Activated CD8-positive, alpha-beta memory T cell treated with anti-CD3 and anti-CD28 coated beads, Interleukin-2, amount 50 U/mL, for 24 hours (primary cell): ENCODE results near the gene ARFIP1.
"Not testable (repeated sequence)": the region's sequence is repeated elsewhere in the genome, so short reads cannot be mapped to it uniquely, and the experiment has no call there.

Experiments used
- DNase-seq: peaks from one replicate; pipeline ENCODE4 v3.0.0-alpha.2; 2020; ENCODE audit errors: extremely low read depth

The ARFIP1 gene

DNA sequence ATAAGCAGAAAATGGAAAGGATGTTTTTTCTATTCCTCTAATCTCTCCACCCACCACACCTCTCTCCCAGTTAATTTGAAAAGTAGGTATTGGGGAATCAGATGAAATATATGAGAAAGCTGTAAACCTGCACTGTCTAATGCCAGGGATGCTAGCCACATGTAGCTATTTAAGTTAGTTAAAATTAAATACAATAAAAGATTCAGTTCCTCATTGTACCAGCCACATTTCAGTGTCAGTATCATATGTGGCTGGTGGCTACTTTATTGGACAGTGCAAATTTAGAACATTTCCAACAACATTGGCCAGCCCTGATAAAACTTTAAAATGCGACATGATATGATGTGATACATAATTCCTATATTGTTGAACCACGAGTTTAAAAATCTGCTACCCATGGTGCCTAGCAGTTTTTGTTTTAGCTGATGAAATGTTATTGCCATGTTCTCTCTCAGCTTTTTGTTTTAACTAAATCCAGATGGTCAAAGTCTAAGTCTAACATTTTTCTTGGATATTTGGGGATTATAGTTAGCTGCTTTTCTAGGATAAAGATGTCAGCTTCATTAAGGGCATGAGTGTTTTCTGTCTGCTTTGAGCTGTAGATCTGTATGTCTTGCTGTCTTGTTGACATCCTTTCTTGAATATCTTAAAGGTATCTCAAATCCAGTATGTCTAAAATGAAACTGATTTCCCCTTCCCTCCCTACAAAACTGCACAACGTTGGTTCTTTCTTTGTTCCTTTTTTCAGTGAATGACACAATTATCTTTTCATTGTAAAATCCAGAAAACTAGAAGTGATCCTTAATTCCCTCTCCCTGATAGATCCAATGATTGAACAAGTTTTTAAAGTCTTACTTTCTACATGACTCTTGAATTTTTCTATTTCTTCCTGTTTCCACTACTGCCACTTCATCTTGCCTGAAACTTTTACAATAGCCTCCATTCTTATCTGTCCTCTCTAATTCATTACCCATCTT lies 6.2 kb downstream of the ARFIP1 start:
- no peak for DNase-seq

DNA sequence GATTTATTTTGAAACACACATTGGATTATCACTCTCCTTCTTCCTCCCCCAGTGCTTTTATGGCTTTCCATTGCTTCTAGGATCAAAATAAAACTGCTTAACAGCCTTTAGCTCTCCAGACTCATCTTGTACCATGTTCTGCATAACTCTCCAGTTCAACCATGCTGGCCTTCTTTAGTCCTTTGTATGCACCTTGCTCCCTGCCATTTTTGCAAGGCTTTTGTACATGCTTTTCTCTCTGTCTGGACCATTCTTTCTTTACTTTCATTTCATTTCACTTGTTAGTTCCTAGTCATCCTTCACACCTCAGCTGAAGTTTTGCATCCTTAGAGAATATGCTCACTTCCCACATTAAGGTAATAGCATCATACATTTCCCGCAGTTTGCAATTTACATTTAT lies 6.9 kb downstream of the ARFIP1 start:
- no peak for DNase-seq

DNA sequence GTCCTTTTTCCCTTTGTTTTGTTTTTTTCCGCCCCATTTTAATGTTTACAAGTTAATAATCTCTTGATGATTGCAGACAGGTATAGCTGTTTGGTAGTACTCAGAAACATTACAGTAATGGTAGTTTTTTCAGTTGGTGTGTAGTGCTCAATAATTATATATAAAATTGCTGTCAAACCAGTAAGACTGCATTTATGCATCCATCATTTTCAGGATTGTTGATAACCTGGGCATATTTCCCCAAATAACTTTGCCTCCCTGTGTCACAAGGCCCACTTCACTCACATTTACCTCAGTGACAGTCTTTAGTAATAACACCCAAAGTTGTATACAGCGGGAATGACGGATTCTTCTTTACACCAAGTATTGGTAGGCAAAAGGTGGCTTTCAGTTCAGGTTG lies 16.1 kb downstream of the ARFIP1 start:
- DNase-seq: no peak

DNA sequence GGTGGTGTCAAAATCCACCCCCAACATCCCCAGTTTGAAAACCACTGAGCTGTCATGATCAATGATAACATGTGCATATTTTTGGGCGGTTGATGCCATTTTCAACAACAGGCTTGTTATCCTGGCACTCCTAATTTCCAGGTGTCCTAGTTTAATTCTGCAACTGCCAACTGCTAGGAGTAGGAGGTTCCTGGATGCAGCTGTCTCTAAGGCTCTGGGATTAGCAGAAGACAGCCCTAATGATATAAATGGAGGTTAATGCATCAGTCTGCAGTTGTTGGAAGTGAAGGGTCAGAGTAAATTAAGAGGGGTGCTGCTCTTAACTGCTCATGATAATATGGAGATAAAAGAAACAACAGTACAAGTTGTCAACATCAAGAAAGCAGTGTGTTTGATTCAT lies 23.8 kb downstream of the ARFIP1 start:
- DNase-seq: no peak

DNA sequence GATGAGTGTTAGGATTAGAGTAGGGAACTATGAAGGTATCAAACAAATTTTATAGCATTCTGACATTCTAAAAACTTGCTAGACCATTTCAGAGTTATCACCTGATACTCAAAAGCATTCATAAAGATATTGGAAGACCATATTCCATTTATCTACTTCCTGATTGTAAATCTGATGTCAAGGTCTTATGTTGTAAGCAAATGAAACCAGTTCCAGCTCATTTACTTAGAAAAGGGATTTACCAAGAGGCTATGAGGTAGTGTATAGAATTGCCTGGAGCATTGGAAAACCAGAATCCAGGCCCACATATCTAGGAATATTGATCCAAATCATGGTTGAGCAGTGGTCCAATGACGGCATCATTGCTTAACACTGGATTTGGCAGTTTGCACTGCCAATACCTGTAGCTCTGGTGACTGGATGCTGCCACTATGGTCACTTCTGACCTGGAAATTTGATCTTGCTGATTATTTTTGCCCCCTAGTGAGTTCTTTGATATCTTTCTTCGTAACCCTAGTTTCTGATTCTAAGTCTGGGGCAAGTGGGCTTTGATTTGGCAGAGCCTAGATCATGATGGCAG lies 25.4 kb downstream of the ARFIP1 start:
- DNase-seq: no peak

DNA sequence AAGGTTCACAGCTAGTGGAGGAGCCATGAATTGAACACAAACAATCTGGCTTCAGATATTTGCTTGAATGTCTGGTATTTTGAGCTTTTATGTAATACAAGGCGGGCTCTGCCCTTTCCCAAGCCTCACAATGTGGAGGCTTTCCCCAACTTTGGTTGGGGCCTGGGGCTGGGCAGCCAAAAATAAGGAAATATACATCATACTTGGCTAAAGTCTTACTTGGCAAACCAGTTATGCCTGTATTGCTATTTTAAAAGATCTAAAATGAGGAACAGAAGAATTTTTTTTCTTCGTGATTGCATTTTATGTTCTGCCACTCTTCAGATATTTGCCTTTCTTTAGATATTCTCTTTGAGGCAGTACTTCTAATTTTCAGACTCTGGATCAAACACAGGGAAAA lies 26.1 kb downstream of the ARFIP1 start:
- no peak for DNase-seq

DNA sequence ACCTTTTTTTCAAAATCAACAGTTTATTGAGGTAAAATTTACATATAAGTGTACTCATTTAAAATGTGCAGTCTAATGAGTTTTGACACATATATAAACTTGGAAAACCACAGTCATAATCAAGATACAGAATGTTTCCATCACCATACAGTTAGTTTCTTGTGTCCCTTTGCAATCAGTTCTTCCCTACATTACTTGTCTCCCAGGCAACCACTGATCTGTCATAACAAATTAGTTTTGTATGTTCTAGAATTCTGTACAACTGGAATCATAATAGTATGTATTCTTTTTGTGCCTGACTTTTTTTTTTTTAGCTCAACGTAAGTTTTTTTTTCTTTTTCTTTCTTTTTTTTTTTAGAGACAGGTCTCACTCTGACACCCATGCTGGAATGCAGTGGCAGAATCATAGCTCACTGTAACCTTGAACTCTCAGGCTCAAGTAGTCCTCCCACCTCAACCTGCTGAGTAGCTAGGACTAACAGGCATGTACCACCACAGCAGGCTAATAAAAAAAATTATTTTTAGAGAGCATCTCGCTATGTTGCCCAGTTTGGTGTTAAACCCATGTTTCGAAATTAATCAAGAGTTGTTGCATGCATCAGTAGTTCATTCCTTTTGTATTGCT lies 26.9 kb downstream of the ARFIP1 start:
- no peak for DNase-seq

DNA sequence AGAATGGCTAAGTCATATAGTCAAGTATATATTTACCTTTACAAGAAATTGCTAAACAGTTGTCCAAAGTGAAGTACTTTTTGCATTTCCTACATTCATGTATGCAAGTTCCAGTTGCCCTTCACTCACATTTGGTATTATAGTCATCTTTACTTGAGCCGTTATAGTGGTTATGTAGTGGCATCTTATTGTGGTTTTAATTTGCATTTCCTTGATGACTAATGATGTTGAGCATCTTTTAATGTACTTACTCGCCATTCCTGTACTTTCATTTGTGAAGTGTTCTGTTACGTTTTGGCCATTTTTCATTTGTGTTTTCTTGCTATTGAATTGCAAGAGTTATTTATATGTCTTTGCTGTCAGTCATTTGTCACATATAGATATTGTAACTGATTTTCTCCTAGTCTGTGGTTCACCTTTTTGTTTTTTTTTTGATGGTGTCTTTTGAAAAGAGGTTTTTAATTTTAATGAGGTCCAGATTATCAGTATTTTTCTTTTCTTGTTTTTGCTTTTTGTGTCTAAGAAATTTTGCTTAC lies 27.6 kb downstream of the ARFIP1 start:
- no peak for DNase-seq

DNA sequence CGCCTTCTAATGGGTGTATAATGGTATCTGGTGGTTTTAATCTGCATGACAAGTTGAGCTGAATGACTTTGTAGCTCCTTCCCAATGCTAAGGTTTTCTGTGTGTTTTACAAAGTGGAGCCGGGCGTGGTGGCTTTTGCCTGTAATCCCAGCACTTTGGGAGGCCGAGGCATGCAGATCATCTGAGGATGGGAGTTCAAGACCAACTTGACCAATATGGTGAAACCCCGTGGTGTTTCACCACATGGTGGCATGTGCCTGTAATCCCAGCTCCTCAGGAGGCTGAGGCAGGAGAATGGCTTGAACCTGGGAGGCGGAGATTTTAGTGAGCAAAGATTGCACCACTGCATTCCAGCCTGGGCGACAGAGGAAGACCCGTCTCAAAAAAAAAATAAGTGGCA lies 28.9 kb downstream of the ARFIP1 start:
- DNase-seq: no peak

DNA sequence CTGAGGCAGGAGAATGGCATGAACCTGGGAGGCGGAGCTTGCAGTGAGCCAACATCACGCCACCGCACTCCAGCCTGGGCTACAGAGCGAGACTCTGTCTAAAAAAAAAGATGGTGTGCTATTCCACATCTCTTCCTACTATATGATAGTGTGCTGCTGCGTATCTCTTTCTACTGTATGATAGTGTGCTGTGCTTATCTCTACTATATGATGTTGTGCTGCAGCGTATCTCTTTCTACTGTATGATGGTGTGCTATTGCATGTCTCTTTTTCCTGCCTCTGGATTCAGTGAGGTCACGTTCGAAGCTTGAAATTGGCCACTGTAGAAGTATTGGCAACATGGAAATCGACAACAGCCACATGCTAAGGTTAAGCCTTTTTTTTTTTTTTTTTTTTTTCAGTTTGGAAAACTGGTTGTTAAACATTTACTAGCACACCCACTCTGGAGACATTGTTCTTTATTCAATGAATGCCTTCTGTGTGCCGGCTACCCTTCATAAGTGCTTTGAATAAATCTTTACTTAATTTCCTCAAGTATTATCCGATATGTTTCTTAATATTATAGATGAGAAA lies 31.0 kb downstream of the ARFIP1 start:
- no peak for DNase-seq

DNA sequence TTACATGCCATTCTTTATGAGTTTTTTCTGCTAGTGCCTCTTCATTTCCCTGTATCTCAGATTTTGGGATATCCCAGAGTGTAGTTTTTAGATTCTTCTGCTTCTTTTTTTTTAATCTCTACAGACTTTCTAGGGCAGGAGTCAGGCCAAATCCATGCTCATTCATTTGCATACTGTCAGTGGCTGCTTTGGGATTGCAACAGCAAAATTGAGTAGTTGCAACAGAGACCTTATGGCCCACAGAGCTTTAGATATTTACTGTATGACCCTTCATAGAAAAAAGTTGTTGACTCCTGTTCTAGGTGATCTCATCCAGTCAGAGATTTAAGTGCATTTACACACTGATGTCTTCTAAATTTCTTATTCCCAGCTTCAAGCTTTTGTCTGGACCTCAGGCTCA lies 35.3 kb downstream of the ARFIP1 start:
- DNase-seq: no peak

DNA sequence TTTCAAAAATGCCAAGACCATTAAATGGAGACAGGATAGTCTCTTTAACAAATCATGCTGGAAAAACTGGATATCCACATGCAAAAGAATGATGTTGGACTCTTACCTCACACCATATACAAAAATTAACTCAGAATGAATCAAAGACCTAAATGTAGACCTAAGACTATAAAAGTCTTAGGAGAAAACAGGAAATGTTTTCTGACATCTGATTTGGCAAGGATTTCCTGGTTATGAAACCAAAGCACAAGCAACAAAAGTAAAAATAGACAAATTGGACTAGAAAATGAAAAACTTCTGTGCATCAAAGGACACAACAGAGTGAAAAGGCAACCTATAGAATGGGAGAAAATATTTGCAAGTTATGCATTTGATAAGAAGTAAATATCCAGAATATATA lies 37.6 kb downstream of the ARFIP1 start:
- no peak for DNase-seq

DNA sequence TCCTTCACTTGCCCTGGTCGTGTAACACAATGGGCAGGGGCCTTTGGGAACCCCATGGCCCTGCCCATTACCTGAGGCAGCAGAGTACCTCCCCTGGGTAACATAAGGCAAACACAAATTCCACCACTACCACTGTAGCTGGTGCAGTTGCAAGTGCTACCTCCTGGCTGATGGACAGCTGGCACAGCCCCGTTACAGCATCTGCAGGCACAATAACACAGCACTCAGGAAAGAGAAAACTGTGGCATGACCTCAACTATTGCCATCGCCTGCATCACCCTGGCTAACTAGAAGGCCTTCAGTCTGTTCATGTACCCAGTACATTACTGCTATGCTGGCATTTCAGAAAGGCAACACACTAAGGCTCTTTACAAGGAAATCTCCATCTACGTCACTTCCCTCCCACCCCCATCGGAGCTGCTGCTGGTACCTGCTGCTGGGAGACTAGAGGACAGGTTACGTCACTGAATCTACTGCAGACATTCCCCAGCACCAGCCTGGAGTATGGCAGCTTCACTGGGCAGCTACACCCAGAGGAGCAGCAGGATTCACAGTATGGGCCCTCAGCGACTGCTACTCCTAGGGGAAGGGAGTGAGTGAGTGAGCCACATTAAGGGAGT lies 39.4 kb downstream of the ARFIP1 start:
- no peak for DNase-seq

DNA sequence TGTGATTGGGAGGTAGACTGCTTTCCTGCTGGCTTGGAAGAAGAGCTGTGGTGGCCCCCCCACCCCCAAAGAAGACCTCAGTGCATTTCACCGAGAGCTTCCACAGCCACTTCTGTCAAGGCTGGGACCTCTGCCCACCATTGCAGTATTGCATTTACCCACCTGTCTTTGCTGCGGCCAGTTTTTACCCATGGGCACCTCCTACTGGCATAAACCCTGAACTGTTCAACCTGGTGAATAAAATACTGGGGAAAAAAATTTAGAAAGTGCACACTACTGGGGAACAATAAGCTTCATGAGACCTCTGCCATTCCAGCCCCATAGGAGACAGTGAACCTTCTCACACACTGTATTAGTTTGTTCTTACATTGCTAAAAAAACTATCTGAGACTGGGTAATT lies 40.3 kb downstream of the ARFIP1 start:
- DNase-seq: no peak

DNA sequence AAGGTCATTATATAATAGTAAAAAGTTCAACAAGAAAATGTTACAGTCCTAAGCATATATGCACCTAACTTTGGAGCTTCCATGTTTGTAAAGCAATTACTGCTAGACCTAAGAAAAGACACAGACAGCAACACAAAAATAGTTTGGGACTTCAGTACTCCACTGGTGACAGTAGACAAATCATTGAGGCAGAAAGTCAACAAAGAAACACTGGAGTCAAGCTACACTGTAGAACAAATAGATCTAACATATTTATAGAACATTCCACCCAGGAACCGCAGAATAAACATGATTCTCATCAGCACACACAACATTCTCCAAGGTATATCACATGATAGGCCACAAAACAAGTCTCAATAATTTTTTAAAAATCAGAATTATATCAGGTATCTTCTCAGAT lies 42.6 kb downstream of the ARFIP1 start:
- DNase-seq: no peak

DNA sequence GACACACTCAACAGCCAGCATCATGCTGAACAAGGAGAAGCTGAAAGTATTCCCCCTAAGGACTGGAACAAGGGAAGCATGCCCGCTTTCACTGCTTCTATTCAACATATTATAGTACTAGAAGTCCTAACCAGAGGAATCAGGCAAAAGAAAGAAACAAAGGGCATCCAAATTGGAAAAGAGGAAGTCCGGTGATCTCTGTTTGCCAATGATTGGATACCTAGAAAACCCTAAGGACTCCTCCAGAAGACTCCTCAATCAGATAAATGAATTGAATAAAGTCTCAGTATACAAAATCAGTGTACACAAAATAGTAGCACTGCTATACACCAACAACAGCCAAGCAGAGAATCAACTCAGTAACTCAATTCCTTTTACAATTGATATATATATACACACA lies 44.8 kb downstream of the ARFIP1 start:
- DNase-seq: no peak

DNA sequence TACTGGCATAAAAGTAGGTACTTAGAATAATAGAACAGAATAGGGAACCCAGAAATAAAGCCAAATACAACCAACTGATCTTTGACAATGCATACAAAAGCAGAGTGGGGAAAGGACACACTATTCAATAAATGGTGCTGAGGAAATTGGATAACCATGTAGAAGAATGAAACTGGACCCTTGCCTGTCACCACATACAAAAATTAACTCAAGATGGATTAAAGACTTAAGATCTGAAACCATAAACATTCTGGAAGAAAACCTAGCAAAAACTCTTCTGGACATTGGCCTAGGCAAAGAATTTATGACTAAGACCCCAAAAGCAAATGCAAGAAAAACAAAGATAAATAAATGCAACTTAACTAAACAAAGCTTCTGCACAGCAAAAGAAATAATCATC lies 45.6 kb downstream of the ARFIP1 start:
- DNase-seq: no peak

DNA sequence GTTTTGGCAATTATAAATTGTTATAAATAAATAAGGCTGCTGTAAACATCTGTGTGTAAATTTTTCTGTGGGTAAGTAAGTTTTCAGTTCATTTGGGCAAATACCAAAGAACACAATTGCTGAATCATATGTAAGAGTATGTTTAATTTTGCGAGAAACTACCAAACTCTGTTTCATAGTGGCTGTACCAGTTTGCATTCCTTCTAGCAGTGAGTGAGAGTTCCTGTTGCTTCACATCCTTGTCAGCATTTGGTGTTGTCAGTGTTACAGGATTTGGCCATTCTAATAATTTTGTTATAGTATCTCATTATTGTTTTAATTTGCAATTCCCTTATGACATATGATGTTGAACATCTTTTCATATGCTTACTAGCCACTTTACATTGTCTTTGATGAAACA lies 48.4 kb downstream of the ARFIP1 start:
- DNase-seq: no peak

DNA sequence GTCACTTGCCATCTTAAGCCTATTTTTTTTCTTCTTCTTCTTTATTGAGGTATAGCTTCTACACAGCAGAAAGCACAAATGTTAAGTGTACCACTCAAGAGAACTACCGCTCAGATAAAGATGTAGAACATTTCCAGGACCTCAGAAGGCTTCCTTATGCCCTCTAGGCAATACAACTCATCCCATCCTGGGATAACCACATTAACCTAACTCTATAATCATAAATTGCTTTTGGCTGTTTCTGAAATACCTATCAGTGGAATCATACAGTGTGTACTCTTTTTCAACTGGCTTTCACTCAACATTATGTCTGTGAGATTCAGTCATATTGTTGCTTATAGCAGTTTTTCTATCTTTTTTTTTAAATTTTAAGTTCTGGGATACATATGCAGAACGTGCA lies 51.7 kb downstream of the ARFIP1 start:
- no peak for DNase-seq

DNA sequence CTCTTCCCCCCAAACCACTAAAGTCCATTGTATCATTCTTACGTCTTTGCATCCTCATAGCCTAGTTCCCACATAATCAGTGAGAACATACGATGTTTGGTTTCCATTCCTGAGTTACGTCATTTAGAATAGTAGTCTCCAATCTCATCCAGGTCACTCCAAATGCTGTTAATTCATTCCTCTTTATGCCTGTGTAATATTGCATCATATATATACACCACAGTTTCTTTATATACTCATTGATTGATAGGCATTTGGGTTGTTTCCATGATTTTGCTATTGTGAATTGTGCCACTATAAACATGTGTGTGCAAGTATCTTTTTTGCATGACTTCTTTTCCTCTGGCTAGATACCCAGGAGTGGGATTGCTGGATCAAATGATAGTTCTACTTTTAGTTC lies 57.2 kb downstream of the ARFIP1 start:
- DNase-seq: no peak

DNA sequence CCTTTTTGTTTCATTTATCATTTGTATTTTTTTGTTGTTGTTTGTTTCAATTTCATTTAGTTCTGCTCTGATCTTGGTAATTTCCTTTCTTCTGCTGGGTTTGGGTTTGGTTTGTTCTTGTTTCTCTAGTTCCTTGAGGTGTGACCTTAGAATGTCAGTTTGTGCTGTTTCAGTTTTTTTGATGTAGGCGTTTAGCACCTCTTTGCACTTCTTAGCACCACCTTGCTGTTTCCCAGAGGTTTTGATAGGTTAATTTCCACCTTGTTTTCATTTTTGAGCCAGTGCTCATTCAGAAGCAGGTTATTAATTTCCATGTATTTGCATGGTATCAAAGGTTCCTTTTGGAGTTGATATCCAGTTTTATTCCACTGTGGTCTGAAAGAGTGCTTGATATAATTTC lies 60.0 kb downstream of the ARFIP1 start:
- not testable (repeated sequence) for DNase-seq
